HepG2 (cell line): ENCODE results near the gene ZFPL1. TPM values are rescaled to one million over a fixed set of nuclear protein-coding genes. Genes with fewer than 3 reads are reported as not detected.

ENCODE experiments used
- FOXO1 ChIP-seq: sonication (generic); formaldehyde crosslinking; IDR thresholded peaks from 2 replicates; pipeline ENCODE4 v1.4.0; 2020; ENCODE audit warnings: missing genetic modification reagents
- GABPB1 ChIP-seq: IDR thresholded peaks from 2 replicates; pipeline ENCODE4 v1.6.1; 2016; ENCODE audit warnings: mild to moderate bottlenecking, missing genetic modification reagents, moderate library complexity, missing compliant biosample characterization
- GATAD2A ChIP-seq: IDR thresholded peaks from 2 replicates; pipeline ENCODE4 v1.6.1; 2016
- GLMP ChIP-seq: sonication (generic); formaldehyde crosslinking; IDR thresholded peaks from 2 replicates; pipeline ENCODE4 v1.9.0; 2021; ENCODE audit warnings: missing genetic modification reagents, mild to moderate bottlenecking, borderline replicate concordance
- GMEB2 ChIP-seq: IDR thresholded peaks from 2 replicates; pipeline ENCODE4 v1.6.1; 2016; ENCODE audit warnings: missing biosample characterization, missing genetic modification reagents, low read depth
- HOXA3 ChIP-seq: sonication (generic); formaldehyde crosslinking; IDR thresholded peaks from 2 replicates; pipeline ENCODE4 v1.5.0; 2020; ENCODE audit warnings: missing genetic modification reagents
- JUND ChIP-seq: sonication (generic); formaldehyde crosslinking; IDR thresholded peaks from 2 replicates; pipeline ENCODE4 v1.8.0; 2022; ENCODE audit warnings: mild to moderate bottlenecking, missing genetic modification reagents
- PHF8 ChIP-seq: sonication (generic); formaldehyde crosslinking; IDR thresholded peaks from 2 replicates; pipeline ENCODE4 v1.5.0; 2020; ENCODE audit warnings: missing genetic modification reagents
- REXO4 ChIP-seq: sonication (generic); formaldehyde crosslinking; IDR thresholded peaks from 2 replicates; pipeline ENCODE4 v1.8.0; 2022; ENCODE audit warnings: missing genetic modification reagents, mild to moderate bottlenecking, borderline replicate concordance
- RFXAP ChIP-seq: sonication (generic); formaldehyde crosslinking; IDR thresholded peaks from 2 replicates; pipeline ENCODE4 v1.4.0; 2020; ENCODE audit warnings: missing genetic modification reagents, borderline replicate concordance
- ZNF572 ChIP-seq: sonication (generic); formaldehyde crosslinking; IDR thresholded peaks from 2 replicates; pipeline ENCODE4 v1.5.1; 2020; ENCODE audit warnings: mild to moderate bottlenecking, missing genetic modification reagents
- ZNF589 ChIP-seq: sonication (generic); formaldehyde crosslinking; conservative IDR thresholded peaks from 2 replicates; pipeline ENCODE4 v1.8.0; 2022; ENCODE audit warnings: mild to moderate bottlenecking, moderate library complexity, missing genetic modification reagents
- ZNF652 ChIP-seq: IDR thresholded peaks from 2 replicates; pipeline ENCODE4 v1.6.1; 2016; ENCODE audit warnings: low read depth, borderline replicate concordance
- ZNF839 ChIP-seq: sonication (generic); formaldehyde crosslinking; IDR thresholded peaks from 2 replicates; pipeline ENCODE4 v1.4.0; 2020; ENCODE audit warnings: missing genetic modification reagents, mild to moderate bottlenecking, borderline replicate concordance
- polyA plus RNA-seq, 8 experiments: library from polyadenylated mRNA; depleted of rRNA in 3 of 8; stranded (reverse) in 7 of 8; unstranded in 1 of 8; fragments of >200 nt; fragmentation: Illumina TruSeq in 4 of 8; extraction: Trizol in 4 of 8; gene quantifications; 2 replicates each; pipeline versions ENCODE4 v1.2.1 to v1.2.3, GENCODE V29; 2011 to 2016; ENCODE audit warnings: low read depth in 4 of 8, missing spikeins in 1 of 8, mixed read lengths in 1 of 8; ENCODE audit not compliant: insufficient read depth in 1 of 8
- total RNA-seq, 5 experiments: library from RNA; depleted of rRNA; stranded (reverse); fragments of >200 nt; fragmentation: Illumina TruSeq; extraction: Trizol; gene quantifications; 2 replicates each; pipeline ENCODE4 v1.2.3, GENCODE V29; 2016; ENCODE audit warnings: low read depth in 1 of 5
- TF ChIP-seq, protein P1 (sequence below): sonication (generic); formaldehyde crosslinking; IDR thresholded peaks from 2 replicates; pipeline ENCODE4 v1.8.0; 2023; ENCODE audit warnings: mild to moderate bottlenecking, missing genetic modification reagents

Gene ZFPL1
- total and polyA plus RNA-seq, 2 of the 13 experiments (the other 11 are each of a cell fraction or from before 2014, with no cell fraction given), result 32.2 to 56.0 TPM

- TF ChIP-seq, protein P1, sequence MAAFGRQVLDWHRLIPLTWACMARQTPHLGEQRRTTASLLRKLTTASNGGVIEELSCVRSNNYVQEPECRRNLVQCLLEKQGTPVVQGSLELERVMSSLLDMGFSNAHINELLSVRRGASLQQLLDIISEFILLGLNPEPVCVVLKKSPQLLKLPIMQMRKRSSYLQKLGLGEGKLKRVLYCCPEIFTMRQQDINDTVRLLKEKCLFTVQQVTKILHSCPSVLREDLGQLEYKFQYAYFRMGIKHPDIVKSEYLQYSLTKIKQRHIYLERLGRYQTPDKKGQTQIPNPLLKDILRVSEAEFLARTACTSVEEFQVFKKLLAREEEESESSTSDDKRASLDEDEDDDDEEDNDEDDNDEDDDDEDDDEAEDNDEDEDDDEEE, result 0 out of 2 replicates have a peak, but pooled peaks have one; percentile 61
- TF ChIP-seq GLMP (CRISPR knock-in tag), result no peak
- 0 out of 2 replicates have a peak, but pooled peaks have one; percentile 37 for TF ChIP-seq JUND (CRISPR knock-in tag)
- peak; percentile 55; the same call in 1 of the 2 replicates for TF ChIP-seq GABPB1
- TF ChIP-seq GMEB2 (CRISPR knock-in tag), result no peak
- TF ChIP-seq RFXAP (CRISPR knock-in tag), result 0 out of 2 replicates have a peak, but pooled peaks have one; percentile 28
- no peak for TF ChIP-seq REXO4 (CRISPR knock-in tag)
- TF ChIP-seq HOXA3 (CRISPR knock-in tag), result peak; percentile 15; the same call in 1 of the 2 replicates
- TF ChIP-seq PHF8 (CRISPR knock-in tag), result peak; percentile 66
- no peak for TF ChIP-seq ZNF589 (CRISPR knock-in tag)
- TF ChIP-seq ZNF839 (CRISPR knock-in tag), result peak; percentile 40; the same call in 1 of the 2 replicates
- TF ChIP-seq ZNF652, result no peak
- TF ChIP-seq GATAD2A, result peak; percentile 19; the same call in 1 of the 2 replicates
- TF ChIP-seq FOXO1 (CRISPR knock-in tag), result 0 out of 2 replicates have a peak, but pooled peaks have one; percentile 24
- 0 out of 2 replicates have a peak, but pooled peaks have one; percentile 18 for TF ChIP-seq ZNF572 (CRISPR knock-in tag)
These were observed 17.7 kb upstream of the ZFPL1 start (continued) for GRCh38 chr11:65066315-65066714.
